Astrocyte (in vitro differentiated cells and primary cell): ENCODE results near the gene MSRB2. TPM values are rescaled to one million over a fixed set of nuclear protein-coding genes. Genes with fewer than 3 reads are reported as not detected.

Source experiments
- DNase-seq: peaks from one replicate; pipeline ENCODE4 v3.0.0-alpha.2; 2010; ENCODE audit warnings: low read depth
- FAIRE-seq: peaks from 2 replicates; lab custom pipeline; 2011; peaks lifted over from hg19 to GRCh38; lab: Jason Lieb, UNC
- H2AFZ ChIP-seq: 2 replicates; pipeline ENCODE4 v1.6.0; 2012; ENCODE audit warnings: low read depth, low read length, inconsistent platforms
- H3K27ac ChIP-seq: 2 replicates; pipeline ENCODE4 v1.5.1; 2011; ENCODE audit warnings: low read depth, low read length, inconsistent platforms
- H3K27me3 ChIP-seq: 2 replicates; pipeline ENCODE4 v1.6.0; 2011; ENCODE audit warnings: low read length, inconsistent platforms; ENCODE audit not compliant: insufficient read depth
- H3K36me3 ChIP-seq: 2 replicates; pipeline ENCODE4 v1.5.1; 2011; ENCODE audit warnings: low read length, inconsistent platforms; ENCODE audit not compliant: insufficient read depth
- H3K4me1 ChIP-seq: 2 replicates; pipeline ENCODE4 v1.5.1; 2011; ENCODE audit warnings: low read length, inconsistent platforms; ENCODE audit not compliant: insufficient read depth
- H3K4me2 ChIP-seq: 2 replicates; pipeline ENCODE4 v1.6.0; 2012; ENCODE audit warnings: low read length, inconsistent platforms
- H3K4me3 ChIP-seq: 2 replicates; pipeline ENCODE4 v1.5.1; 2011; ENCODE audit warnings: low read depth, mild to moderate bottlenecking, low read length, inconsistent platforms; ENCODE audit not compliant: insufficient read depth
- H3K79me2 ChIP-seq: 2 replicates; pipeline ENCODE4 v1.6.0; 2012; ENCODE audit warnings: mild to moderate bottlenecking, low read length, inconsistent platforms; ENCODE audit not compliant: insufficient read depth
- H3K9ac ChIP-seq: 2 replicates; pipeline ENCODE4 v1.6.0; 2012; ENCODE audit warnings: mild to moderate bottlenecking, low read length, inconsistent platforms
- H3K9me3 ChIP-seq: 2 replicates; pipeline ENCODE4 v1.5.1; 2012; ENCODE audit warnings: low read depth, mild to moderate bottlenecking, low read length, inconsistent platforms; ENCODE audit not compliant: insufficient read depth
- H4K20me1 ChIP-seq: 2 replicates; pipeline ENCODE4 v1.6.0; 2012; ENCODE audit warnings: low read length, inconsistent platforms; ENCODE audit not compliant: insufficient read depth
- H3K27ac Mint-ChIP-seq: one replicate; pipeline ENCODE4 v1.8.0; 2021; ENCODE audit warnings: mild to moderate bottlenecking, mixed read lengths; ENCODE audit not compliant: unreplicated experiment
- H3K27me3 Mint-ChIP-seq: one replicate; pipeline ENCODE4 v1.8.0; 2021; ENCODE audit warnings: low read depth, mixed read lengths; ENCODE audit not compliant: unreplicated experiment
- H3K36me3 Mint-ChIP-seq: one replicate; pipeline ENCODE4 v1.8.0; 2021; ENCODE audit warnings: low read depth, mixed read lengths; ENCODE audit not compliant: unreplicated experiment
- H3K4me1 Mint-ChIP-seq: one replicate; pipeline ENCODE4 v1.8.0; 2021; ENCODE audit warnings: low read depth, mixed read lengths; ENCODE audit not compliant: unreplicated experiment
- H3K4me3 Mint-ChIP-seq: one replicate; pipeline ENCODE4 v1.8.0; 2021; ENCODE audit warnings: mild to moderate bottlenecking, moderate library complexity, mixed read lengths; ENCODE audit not compliant: unreplicated experiment
- H3K9me3 Mint-ChIP-seq: one replicate; pipeline ENCODE4 v1.8.0; 2021; ENCODE audit warnings: mild to moderate bottlenecking, mixed read lengths; ENCODE audit not compliant: unreplicated experiment
- EZH2 ChIP-seq: IDR thresholded peaks from 2 replicates; pipeline ENCODE4 v1.6.1; 2012; ENCODE audit warnings: mild to moderate bottlenecking, low read length, inconsistent platforms; ENCODE audit not compliant: insufficient read depth
- total RNA-seq: library from RNA; stranded (reverse); gene quantifications from 2 replicates; pipeline ENCODE4 v1.2.1, GENCODE V29; 2021
- TF ChIP-seq, protein P1 (sequence below): IDR thresholded peaks from 2 replicates; pipeline ENCODE4 v1.5.1; 2011; ENCODE audit warnings: low read depth, mild to moderate bottlenecking, inconsistent platforms, low read length, moderate library complexity; ENCODE audit not compliant: insufficient read depth

Gene MSRB2
- total RNA-seq, 1 donor from 2014 or later, result 18.9 TPM

DNA sequence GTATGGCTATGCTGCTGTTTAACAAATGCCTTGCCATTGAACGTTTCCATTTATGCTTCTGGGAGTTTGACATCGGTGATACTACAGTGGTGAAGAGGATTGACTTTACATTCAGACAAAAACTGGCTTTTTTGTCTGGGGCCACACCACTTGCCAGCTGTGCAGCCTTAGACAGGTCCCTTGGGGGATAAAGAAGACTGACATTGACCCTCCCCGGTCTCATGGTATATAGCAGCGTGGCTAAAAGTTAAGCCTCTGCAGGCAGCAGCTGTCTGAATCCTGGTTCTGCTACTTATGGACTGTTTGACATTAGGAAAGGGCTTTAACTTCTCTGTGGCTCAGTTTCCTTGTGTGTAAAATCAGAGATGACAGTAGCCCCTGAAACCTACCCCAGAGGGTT is 54.7 kb downstream of the MSRB2 start:
- no peak for FAIRE-seq

GRCh38 chr10:23150610-23151009 is 55.2 kb downstream of the MSRB2 start:
- Histone ChIP-seq H3K9me3 (no peaks in the 10 kb centered on the region), H4K20me1 (no peaks in the 10 kb centered on the region), H3K27me3 (no peaks in the 10 kb centered on the region), H3K4me2 (no peak overlapping the region), H3K4me1 (no peaks in the 10 kb centered on the region), H3K36me3 (no peaks in the 10 kb centered on the region), H3K27ac (no peak overlapping the region), H3K4me3 (no peak overlapping the region), H2AFZ (no peak overlapping the region), H3K79me2 (no peaks in the 10 kb centered on the region), H3K9ac (no peak overlapping the region)
- H3K27me3 Mint-ChIP-seq, result peaks cover 16% of the 10 kb centered on the region
- H3K9me3 Mint-ChIP-seq, result peaks cover 2% of the 10 kb centered on the region
- no peak for TF ChIP-seq EZH2
- TF ChIP-seq, protein P1, sequence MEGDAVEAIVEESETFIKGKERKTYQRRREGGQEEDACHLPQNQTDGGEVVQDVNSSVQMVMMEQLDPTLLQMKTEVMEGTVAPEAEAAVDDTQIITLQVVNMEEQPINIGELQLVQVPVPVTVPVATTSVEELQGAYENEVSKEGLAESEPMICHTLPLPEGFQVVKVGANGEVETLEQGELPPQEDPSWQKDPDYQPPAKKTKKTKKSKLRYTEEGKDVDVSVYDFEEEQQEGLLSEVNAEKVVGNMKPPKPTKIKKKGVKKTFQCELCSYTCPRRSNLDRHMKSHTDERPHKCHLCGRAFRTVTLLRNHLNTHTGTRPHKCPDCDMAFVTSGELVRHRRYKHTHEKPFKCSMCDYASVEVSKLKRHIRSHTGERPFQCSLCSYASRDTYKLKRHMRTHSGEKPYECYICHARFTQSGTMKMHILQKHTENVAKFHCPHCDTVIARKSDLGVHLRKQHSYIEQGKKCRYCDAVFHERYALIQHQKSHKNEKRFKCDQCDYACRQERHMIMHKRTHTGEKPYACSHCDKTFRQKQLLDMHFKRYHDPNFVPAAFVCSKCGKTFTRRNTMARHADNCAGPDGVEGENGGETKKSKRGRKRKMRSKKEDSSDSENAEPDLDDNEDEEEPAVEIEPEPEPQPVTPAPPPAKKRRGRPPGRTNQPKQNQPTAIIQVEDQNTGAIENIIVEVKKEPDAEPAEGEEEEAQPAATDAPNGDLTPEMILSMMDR, result no peak
- H3K4me1 Mint-ChIP-seq, result no peaks in the 10 kb centered on the region
- DNase-seq (no peak), FAIRE-seq (no peak)
- H3K36me3 Mint-ChIP-seq, result no peaks in the 10 kb centered on the region
- no peak overlapping the region for H3K4me3 Mint-ChIP-seq
- no peak overlapping the region for H3K27ac Mint-ChIP-seq

More for the DNA sequence above, 54.7 kb downstream of the MSRB2 start:
- H3K36me3 Mint-ChIP-seq, result no peaks in the 10 kb centered on the region
- Histone ChIP-seq H3K36me3 (no peaks in the 10 kb centered on the region), H3K27ac (no peak overlapping the region), H3K79me2 (no peaks in the 10 kb centered on the region), H3K9ac (no peak overlapping the region), H4K20me1 (no peaks in the 10 kb centered on the region), H3K4me1 (no peaks in the 10 kb centered on the region), H3K4me3 (no peak overlapping the region), H3K27me3 (no peaks in the 10 kb centered on the region), H2AFZ (no peak overlapping the region), H3K4me2 (no peak overlapping the region), H3K9me3 (no peaks in the 10 kb centered on the region)
- H3K4me3 Mint-ChIP-seq, result no peak overlapping the region
- no peak overlapping the region for H3K27ac Mint-ChIP-seq
- no peaks in the 10 kb centered on the region for H3K4me1 Mint-ChIP-seq
- no peak for DNase-seq
- peaks cover 2% of the 10 kb centered on the region for H3K9me3 Mint-ChIP-seq
- peaks cover 14% of the 10 kb centered on the region for H3K27me3 Mint-ChIP-seq
- TF ChIP-seq, protein P1, result no peak
- TF ChIP-seq EZH2, result no peak

DNA sequence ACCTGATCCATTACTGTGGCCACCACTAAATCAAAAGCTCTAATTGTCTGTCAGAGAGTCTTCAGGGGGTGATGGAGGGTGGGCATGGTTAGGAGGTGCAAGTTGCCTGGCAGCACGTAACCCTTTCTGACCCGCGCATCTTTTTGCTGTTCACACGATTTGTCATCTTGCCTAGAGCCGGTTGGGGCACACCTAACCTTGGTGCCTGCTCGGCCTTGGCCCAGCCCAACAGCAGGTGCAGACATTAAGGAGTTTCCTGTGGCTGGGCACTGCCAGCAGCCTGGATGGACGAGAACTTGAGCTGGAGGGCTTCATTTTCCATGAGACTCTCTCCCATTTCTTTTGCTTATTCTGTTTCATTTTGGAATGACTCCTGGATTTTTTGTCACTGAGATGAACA is 55.7 kb downstream of the MSRB2 start:
- TF ChIP-seq, protein P1, result no peak
- TF ChIP-seq EZH2, result no peak

More for the DNA sequence above, 55.7 kb downstream of the MSRB2 start:
- Mint-ChIP-seq H3K27ac (no peak overlapping the region), H3K27me3 (peaks cover 20% of the 10 kb centered on the region), H3K9me3 (peaks cover 2% of the 10 kb centered on the region), H3K4me1 (no peaks in the 10 kb centered on the region), H3K4me3 (no peak overlapping the region), H3K36me3 (no peaks in the 10 kb centered on the region)
- no peaks in the 10 kb centered on the region for H3K79me2 ChIP-seq
- DNase-seq, result no peak
- no peak overlapping the region for H3K9ac ChIP-seq
- no peak overlapping the region for H3K4me2 ChIP-seq
- no peak overlapping the region for H3K4me3 ChIP-seq
- FAIRE-seq, result no peak
- H3K27ac ChIP-seq, result no peak overlapping the region
- H3K36me3 ChIP-seq, result no peaks in the 10 kb centered on the region
- no peak overlapping the region for H2AFZ ChIP-seq
- H3K9me3 ChIP-seq, result no peaks in the 10 kb centered on the region
- H4K20me1 ChIP-seq, result no peaks in the 10 kb centered on the region
- no peaks in the 10 kb centered on the region for H3K4me1 ChIP-seq
- H3K27me3 ChIP-seq, result no peaks in the 10 kb centered on the region
